ENCODE results near the gene SYT14.

DNA sequence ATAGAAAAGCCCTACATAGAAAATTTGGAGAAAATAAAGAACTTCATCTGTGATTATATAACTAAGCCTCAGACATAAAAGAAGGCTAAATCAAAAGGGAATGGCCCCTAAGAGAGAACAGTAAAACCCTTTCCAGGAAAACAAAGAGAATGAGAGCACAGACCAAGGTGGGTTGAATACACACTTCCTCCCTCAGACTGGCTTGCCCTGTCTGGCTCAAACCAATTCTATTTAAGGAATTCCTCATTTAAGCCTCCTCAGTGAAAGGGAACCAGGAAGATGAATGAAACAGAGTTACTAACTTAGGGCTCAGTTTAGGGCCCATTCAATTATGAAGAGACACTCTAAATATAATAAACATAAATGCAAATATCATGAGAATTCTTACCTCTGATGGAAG lies 10.6 kb upstream of the SYT14 start:
- TF ChIP-seq CTCF (IDR thresholded peaks at IDR 0.05; ENCODE audit: insufficient read depth, low read length, poor library complexity, severe bottlenecking) (no peak), EZH2phosphoT487 (conservative IDR thresholded peaks at IDR 0.05; ENCODE audit: low read length) (no peak)
